Stimulated activated naive CD4-positive, alpha-beta T cell treated with Interleukin-2 at 50 U/mL for 16 hours (primary cell): ENCODE measurements around the gene LARP1.
"Not testable (repeated sequence)": the region's sequence is repeated elsewhere in the genome, so short reads cannot be mapped to it uniquely, and the experiment has no call there.

Source experiments
- DNase-seq: peaks from one replicate; lab custom pipeline; 2025; lab: John Stamatoyannopoulos, UW

LARP1 gene

DNA sequence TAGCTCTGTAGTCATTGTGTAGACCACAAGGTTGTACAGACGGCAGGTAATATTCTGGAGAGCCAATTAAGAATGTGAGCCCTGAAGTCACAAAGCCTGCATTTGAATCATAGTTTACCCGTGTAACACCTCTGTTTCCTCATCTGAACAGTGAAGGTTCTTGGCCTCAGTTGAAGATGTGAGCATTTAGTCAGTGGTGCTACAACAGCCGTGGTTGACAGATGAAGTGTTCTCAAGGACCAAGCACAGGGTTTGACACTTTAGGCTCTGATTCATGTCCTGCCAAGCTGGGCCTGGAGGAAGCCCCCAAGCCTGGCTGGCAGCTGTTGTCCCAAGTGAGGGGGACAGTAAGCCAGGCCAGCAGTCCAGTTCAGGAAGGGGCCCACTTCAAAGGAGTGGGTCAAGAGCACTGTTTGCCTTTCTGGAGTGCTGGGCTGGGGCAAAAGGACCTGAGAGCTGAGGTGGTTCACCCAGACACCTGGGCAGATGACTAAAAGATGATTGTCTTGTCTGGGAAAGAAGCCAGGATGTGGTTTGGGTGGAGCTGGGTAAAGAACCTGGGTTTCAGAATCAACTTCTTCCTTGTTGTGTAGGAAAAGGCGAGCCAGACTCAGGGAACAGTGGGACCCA is 74.5 kb downstream of the LARP1 start:
- DNase-seq = no peak

DNA sequence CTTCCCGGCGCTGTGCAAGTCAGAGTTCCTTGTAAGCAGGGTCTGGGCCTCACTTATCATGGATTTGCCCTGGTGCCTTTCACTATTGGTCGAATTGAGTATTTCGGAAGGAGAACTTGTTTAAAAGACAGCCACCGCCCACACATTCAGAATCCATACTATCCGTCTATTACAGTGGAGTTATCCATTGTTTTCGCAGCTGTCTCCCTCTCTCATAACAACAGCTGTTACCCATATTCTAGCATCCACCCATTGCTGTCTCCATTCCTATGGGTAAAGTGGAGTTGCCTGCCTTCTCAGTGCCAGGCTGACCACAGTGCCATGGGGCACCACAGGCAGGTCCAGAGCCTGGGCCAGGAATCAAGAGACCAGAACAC is 75.0 kb downstream of the LARP1 start:
- DNase-seq = no peak

DNA sequence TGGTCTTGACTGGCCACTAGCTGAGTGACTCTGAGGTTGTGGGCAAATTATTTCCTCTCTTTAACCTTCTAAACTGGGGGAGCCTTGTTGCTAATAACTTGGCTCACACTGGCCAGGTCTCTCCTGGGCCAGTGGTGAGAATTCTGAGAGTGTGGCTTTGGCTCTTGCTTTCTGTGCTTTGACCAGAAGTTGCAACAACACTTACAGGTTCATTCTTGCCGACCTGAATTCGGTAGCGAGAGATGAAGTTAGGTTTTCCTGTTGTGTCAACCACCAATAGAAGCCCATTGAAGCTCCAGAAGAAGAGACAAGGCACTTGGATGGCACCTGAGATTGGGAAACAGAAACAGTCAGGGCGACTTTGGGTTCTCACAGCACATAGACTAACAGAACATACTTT is 75.4 kb downstream of the LARP1 start:
- DNase-seq = no peak

DNA sequence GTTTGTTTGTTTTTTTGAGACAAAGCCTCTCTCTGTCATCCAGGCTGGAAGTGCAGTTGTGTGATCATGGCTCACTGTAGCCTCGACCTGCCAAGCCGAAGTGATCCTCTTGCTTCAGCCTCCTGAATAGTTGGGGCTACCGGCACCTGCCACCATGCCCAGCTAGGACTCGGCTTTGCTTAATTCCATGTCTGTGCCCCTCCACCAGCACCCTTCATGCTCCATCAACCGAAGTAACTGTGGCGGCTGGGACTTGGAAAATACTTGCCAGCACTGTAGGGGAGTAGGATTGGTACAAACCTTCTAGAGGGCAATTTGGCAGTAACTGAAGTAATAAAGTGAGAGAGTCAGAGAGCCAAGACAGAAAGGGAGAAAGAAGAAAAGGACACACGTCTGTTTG is 76.3 kb downstream of the LARP1 start:
- no peak for DNase-seq

DNA sequence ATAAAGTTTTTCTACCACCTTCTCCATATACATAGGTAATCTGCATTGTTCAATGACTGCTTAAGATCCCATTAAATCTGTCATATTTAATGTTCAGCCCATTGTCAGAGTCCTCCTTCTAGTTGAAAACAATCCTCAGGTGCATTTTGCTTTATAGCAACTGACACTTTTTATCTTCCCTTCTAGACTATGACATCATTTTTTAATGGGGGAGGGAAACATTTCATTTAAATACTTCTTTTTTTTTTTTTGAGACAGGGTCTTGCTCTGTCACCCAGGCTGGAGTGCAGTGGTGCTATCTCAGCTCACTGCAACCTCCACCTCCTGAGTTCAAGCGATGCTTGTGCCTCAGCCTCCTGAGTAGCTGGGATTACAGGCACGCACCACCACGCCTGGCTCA is 77.6 kb downstream of the LARP1 start:
- not testable (repeated sequence) for DNase-seq

DNA sequence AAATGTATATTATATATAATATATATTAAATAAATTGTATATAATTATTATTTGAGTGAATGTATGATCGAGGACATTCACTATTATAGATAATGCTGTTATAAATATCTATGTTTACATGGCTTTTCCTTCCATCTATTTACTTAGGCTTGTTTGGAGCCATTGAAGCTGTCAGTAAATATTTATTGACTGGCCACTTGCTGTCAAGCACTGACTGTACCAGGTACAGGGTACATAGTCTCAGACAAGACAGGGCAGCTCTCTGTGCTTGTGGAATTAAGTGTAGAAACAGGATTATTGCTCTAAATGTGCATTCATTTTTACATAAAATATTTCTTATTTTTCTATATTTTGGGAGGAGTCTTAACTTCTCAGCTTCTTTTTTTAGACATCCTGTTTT is 78.9 kb downstream of the LARP1 start:
- no peak for DNase-seq

DNA sequence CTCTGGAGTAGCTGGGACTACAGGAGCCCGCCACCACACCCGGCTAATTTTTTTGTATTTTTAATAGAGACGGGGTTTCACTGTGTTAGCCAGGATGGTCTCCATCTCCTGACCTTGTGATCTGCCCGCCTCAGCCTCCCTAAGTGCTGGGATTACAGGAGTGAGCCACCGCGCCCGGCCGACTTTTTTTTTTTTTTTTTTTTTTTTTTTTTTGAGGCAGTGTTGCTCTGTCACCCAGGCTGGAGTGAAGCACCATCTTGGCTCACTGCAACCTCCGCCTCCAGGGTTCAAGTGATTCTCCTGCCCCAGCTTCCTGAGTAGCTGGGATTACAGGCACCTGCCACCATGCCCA is 80.5 kb downstream of the LARP1 start:
- not testable (repeated sequence) for DNase-seq

DNA sequence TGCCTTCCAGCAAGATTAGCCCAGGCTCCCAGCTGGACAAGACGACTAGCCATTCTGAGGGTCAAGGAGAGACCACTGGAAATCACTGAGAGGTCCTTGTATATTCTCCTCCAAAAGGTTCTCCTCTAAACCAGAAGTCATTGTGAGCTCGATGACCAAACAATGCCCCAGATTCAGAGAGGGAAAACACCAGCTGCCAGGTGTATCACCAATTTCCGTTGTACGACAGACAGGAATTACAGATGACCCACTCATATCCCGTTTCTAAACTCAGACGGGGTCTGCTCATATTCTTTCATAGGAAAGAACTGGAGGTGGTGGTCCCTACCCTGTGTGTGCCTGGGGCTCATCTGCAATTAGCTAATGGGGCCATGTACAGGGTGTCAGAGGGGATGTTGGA is 81.0 kb downstream of the LARP1 start:
- no peak for DNase-seq

DNA sequence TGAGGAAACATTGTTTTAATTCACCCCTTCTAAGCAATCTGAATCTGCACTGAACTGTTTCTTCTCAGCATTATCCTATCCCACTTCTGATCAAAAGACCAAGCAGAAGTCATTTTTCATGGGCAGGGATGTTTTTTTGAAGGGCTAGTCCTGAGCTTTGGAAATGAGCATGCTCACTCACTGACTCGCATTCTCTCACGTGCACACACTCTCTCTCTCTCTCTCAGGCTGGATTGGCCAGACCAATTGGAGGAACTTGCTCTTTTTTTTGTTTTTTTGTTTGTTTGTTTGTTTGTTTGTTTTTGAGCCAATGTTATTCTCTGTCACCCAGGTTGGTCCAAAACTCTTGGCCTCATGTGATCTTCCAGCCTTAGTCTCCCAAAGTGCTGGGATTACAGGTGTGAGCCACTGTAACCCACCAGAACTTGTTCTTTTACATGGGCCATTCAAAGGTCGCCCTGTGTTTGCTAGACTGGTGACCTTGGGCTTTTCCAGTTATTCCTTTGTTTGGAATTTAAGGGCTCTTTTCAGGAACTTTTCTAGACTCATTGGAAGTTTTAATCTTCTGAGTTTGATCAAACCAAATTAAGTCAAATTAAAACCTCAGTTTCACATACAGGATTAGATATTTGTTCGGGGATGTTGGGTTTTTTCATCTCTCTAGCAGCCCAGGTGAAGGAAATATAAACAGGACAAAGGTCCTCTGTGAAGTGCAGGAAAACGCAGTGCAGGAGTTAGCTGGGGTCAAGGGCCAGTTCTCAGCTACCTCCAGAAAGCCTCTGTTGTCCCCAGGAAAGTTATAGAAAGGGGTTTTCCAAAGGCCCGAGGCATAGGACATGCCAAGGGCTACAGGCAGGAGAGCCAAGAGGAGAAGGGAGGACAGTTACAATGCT is 82.1 kb downstream of the LARP1 start:
- no peak for DNase-seq

DNA sequence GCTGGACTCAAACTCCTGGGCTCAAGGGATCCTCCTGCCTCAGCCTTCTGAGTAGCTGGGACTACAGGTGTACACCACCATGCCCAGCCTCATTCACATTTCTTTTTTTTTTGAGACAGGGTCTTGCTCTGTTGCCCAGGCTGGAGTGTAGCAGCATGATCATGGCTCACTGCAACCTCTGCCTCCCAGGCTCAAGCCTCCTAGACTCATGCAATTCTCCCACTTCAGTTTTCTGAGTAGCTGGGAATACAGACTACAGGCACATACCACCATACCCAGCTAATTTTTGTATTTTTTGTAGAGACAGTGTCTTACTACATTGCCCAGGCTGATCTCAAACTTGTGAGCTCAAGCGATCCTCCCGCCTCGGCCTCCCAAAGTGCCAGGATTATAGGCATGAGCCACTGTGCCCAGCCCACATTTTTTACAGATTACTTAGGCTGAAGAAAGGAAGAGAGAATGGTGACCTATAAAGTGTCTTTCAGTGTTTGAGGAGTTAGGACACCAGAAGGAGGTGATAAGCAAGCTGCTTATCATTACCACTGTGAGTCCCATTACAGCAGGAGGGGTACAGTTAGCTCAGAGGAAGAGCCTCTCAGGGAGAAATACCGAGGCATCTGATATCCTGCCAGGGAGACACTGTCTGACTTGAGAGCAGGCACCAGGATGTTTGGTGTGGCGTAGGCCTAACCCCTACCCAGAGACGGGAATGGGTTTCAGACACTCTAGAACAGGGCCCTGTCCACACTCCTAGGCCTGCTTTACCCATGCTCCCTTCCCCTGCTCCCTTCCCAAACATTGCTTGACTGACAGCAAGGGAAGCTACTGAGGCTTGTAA is 85.5 kb downstream of the LARP1 start:
- no peak for DNase-seq

DNA sequence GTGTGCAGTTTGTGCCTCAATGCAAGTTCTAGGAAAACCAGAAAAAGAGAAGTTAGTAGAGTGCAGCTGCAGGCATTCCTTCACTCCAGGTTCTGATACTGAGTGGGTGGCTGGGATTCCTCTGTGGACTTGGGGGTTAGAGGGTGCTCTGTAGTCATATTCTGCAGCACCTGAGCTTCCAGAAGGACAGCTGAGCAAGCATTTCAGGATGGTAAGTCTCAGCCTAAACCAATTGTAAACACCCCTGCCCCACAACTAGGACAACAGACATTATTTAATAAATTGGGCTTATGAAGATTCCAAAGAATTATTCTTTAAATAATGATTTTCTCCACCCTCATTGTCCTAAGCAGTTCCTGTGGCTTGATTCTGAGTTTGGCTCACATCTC is 86.1 kb downstream of the LARP1 start:
- DNase-seq = no peak

DNA sequence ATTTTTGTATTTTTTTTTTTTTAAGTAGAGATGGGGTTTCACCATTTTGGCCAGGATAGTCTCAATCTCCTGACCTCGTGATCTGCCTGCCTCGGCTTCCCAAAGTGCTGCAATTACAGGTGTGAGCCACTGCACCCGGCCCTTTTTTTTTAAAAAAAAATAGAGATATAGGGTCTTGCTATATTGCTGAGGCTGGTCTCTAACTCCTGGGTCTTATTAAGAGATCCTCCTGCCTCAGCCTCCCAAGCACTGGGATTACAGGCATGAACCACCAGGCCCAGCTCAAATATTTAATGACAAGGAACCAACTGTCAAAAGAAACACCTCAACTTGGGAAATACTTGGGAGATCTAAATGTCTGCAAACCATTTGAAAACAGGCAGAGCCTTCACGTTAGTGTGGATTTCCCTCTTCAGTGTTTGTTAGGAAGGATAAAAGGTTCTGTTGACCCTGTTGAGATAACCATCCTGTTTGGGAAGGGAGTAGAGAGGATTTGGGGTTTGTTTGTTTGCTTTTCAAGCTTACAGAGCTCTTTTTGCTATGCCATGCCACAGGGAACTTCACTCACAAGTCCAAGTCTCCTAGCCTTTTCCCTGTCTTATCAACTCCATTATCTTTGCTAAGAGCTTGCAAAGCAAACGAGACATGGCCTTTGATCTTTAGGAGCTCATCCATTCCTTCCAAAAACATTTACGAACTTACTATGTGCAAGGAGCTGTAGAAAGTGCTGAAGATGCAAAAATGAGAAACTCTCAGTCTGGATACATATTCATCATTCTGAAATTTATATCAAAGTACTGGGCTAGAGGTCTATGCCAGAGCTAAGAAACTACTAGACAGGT is 87.7 kb downstream of the LARP1 start:
- no peak for DNase-seq

DNA sequence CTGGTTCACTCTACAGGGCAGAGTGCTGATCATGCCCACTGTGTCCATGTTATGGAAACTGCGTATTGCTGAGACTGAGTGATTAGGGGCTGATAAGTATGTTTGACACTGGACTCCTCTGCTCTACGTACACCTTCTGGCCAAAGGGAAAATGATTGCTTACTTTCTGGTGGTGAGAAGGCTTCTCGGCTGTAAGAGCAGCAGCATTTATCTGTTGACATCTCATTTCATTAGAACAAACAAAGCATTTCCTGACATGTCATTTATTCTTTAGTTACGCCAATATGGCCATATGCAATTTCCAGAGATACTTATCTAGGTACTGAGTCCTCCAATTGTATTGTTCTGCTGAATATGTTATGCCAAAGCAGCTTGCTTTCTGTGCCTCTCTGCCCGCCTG is 89.6 kb downstream of the LARP1 start:
- DNase-seq = no peak

DNA sequence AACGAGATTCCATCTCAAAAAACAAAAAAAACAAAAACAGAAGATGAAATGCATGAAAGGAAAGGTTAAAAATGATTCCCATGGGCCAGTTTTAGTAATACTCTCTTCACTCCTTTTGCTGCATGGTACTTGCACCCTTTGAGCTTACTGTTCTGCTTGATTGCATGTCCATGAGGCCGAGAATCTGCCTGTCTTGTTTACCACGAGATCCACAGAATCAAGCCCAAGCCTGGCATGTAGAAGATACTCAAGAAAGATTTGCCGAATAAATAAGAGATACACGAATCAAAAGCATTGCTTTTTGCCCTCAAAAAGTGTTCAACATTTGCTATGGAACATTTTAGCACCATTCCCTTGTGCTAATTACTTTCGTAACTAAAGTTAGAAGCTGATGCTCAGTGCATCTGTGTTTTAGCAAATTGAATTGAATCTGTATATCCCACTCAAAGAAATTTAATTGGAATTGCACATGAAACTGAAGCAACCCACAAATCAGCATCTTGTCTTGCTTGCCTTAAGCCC is 94.1 kb downstream of the LARP1 start:
- no peak for DNase-seq

DNA sequence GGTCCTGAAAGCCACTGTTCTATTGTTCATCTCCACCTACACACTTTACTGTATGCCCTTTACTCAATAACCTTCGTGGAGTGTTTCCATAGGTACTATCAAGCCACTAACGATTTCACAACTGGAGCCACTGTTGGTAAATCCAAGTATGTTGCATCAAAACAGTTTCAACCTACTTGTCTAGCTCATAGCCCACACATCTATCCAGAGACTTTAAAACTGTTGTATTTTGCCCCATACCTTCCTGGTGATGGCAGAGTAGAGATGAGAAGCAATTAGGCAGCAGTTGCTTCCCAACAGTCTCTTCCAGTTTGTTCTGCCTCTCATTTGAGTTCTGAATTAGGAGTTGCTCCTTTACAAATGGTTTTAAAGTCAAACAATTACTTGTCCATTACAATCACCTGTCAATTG is 94.6 kb downstream of the LARP1 start:
- DNase-seq = no peak

DNA sequence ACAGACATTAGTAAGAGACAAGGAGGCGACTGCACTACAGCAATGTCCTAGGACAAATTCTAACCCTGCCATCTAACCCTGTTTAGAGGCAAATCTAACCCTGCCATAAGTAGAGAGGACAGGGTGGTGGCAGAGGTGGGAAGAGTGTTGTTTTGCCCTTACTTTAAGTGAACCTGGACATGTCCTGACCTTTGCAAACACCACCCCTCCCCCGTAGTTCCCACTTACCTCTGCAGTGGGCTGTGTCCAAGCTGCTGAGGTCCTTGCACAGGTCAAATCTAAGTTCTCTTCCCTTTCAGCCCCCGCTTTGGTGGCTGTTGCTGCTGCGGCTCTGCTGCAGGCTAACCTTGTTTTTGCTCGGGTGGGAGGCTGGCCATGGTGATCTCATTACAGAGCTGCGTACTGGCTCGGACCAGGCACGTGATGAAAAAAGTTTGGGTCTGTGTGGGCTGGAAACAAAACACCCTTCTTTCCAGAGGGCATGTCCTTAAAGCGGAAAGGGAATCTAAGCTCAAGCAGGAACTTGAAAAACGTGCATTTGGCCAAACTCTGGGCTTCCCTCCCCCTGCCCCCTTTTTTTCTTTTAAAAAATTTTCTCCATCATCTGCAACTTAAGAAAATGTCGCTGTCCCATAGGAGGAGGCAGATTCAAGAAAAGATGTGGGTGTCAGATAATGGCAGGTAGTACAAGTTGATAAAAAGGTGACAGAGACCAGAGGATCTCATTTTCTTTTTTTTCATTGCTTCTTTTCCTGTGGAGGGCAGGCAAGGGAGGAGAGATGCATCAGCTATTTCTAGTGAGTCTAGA is 95.3 kb downstream of the LARP1 start, which contains the start of gene FAXDC2:
FAXDC2 (minus strand) TSS at position 349 of the 808 bp plus-strand sequence. CDS start 12,425 bp downstream, outside the sequence.
- DNase-seq = no peak

DNA sequence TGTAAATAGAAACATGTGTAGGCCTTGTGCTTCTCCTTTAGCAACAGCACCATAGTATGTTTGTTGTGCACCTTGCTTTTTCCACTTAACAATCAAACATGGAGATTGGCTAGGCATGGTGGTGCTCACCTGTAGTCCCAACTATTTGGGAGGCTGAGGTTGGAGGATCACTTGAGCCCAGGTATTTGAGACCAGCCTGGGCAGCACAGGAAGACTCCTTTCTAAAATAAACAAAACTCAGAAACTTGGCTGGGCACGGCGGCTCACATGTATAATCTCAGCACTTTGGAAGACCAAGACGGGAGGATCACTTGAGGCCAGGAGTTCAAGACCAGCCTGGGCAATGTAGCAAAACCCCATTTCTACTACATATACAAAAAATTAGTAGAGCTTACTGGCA is 96.2 kb downstream of the LARP1 start:
- no peak for DNase-seq

DNA sequence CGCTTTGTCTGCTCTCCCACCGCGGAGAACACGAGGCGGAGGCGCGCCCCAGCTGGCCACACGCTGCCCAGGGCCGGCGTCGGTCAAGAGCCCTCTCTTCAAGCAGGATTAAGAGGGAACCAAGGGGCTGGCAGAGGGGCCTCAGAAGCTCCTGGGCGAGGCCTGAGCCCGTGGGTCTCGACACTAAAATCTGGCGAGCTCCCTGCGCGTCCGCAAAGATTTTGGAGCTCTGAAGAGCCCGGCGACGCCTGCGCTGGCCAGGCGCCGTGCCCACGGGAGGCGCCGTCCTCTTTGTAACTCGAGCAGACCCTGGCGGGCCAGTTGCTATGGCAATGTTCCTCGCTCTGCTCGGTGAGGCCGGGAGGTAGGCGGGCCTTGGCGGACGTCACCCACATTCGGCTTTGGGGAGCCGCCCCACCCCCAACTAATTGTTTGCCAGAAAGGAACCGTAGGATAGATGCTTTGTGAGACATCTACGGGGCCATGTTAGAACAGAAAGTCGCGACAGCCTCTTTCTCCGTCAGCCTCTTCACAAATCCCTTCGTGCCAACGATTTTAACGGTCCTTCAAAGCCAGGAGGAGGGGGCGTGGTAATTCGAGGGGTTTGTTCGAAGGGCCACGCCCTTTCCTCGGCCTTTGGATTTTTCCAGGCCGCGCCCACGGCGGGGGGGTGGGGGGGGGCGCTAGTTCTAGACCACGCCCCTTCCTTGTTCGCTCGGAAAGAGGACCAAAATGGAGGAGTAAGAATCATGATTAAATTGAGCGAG is 102.5 kb downstream of the LARP1 start:
- peak; percentile 91 for DNase-seq

DNA sequence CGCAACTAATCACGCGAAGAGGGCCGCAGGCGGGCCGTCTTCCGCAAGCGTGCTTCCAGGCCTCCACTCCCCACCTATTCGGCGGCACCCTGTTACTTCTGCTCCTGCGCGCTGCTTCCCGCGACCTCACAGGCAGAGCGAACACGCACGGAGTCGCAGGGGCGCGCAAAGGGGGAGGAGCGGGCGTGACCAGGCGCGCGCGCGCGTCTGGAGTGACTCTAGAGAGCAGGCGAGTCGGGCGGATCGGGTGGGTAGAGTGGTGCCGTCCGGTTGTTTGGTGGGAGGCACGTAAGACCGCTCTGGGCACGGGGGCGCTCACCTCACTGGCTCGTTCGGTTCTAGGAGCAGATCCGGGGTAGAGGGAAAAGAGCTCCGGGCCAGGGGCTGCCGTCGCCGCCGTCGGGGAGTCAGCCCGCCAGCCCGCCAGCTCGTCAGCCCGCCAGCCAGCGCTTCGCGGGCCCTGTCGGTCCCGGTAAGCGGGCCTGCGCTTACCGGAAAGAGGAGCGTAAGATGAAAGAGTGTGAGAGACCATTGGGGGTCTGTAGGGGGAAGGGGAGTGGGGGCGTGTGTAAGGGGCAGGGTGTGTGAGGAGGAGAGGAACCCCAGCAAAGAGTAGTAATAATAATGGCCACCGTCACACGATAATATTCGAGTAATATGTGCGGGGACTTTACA is 103.3 kb downstream of the LARP1 start, which contains the start of gene CNOT8:
CNOT8 (plus strand) TSS at position 331 of the 675 bp plus-strand sequence. CDS start 4,652 bp downstream, outside the sequence.
- DNase-seq = peak; percentile 96
